Measurements from ENCODE around the gene TP63.

The TP63 gene

DNA sequence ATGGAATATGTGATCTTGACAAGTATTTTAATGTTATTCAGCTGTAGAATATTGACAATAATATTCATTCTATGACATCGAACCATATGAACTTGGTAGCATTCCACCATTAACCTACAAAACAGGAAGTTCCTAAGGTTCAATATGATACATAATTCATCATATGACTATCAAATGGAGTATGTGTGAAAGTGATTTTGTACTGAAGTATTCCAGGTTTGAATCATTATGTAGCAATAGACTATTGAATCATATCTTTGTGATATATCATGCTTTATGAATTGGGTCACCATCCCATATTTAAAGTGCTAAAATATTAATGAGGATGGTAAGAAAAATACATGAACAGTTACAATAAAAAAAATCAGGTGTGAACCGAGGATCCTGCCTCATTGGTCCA lies 95.1 kb downstream of the TP63 start:
- no peak for DNase-seq (ENCODE audit: low read depth, low spot score)
- no peak for TF ChIP-seq CTCF (IDR thresholded peaks at IDR 0.05; ENCODE audit: insufficient read depth, low read length, missing control alignments)
- no peak overlapping the region for H3K4me3 ChIP-seq (ENCODE audit: low read depth, low read length)
- ChIA-PET CTCF (no interaction called here), POLR2A (interaction anchor here (0.7 kb wide), 1 partner anchor 38 kb away, joined by 3 read pairs; no protein-coding TSS in a partner anchor)

DNA sequence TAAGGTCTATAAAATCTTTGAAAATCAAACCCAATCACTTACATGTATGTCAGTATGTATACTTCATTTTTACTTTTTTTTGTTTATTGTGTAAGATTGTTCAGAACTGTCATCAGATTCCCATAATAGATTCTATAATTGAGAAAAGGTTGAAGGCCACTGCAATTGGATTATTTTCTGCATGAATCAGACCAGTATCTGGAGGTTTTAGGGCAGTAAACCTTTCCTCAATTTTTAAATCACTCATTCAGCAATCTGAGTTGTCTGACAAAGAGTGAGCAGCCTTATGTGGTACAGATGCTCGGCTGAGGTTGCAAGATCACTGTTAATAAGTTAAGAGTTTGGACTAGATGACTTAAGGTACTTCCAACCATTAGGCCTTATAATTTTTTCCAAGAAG lies 96.0 kb downstream of the TP63 start:
- DNase-seq (ENCODE audit: low read depth, low spot score) = no peak
- ChIA-PET POLR2A (interaction anchor here (0.7 kb wide), 1 partner anchor 37 kb away, joined by 3 read pairs; no protein-coding TSS in a partner anchor), CTCF (interaction anchor here (0.9 kb wide), 1 partner anchor 190 kb away, joined by 3 read pairs; no protein-coding TSS in a partner anchor)
- no peak for TF ChIP-seq CTCF (IDR thresholded peaks at IDR 0.05; ENCODE audit: insufficient read depth, low read length, missing control alignments)
- H3K4me3 ChIP-seq (ENCODE audit: low read depth, low read length) = no peak overlapping the region

DNA sequence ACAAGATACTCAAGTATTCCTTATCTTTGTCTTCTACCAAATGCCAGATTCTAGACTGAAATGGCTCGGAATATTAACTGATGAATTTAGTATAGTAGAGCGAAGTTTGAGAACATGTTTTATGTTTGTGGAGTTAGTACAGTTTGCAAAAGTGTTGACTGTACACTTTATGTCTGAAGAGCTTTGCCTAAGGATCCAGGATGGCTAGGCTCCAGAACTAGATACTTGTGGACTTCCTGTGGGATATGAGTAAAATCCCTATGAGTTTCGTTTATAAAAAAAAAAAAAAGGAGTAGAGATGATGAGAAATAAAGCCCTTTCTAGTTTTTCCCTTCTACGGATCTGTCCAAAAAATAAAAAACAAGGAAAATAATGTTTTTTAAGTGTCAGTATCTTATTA lies 96.7 kb downstream of the TP63 start:
- H3K4me3 ChIP-seq (ENCODE audit: low read depth, low read length) = no peak overlapping the region
- TF ChIP-seq CTCF (IDR thresholded peaks at IDR 0.05; ENCODE audit: insufficient read depth, low read length, missing control alignments) = no peak
- CTCF ChIA-PET = no interaction called here
- DNase-seq (ENCODE audit: low read depth, low spot score) = no peak
- POLR2A ChIA-PET = interaction anchor here (0.7 kb wide), 1 partner anchor 10 kb away, joined by 3 read pairs; no protein-coding TSS in a partner anchor

DNA sequence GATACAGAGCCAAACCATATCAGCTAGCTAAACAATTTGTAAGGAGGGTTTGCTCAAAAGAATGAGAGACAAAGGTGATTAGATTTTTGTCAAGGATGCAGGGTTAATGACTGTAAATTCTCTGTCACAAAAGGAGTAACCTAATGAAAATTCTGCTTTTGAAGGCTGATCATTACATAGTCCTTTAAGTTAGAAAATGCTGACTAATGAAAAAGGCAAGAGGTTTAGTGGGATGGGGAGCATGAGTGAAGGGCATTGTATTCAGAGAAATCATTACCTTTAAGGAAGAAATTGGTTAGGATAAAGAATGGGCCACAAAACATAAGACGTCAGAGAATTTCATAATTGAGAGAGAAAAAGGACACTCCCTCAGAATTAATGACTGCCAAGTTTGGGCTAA lies 97.7 kb downstream of the TP63 start:
- ChIA-PET CTCF (no interaction called here), POLR2A (no interaction called here)
- TF ChIP-seq CTCF (IDR thresholded peaks at IDR 0.05; ENCODE audit: insufficient read depth, low read length, missing control alignments) = no peak
- no peak overlapping the region for H3K4me3 ChIP-seq (ENCODE audit: low read depth, low read length)
- no peak for DNase-seq (ENCODE audit: low read depth, low spot score)

GRCh38 chr3:189734061-189734460 lies 102.9 kb downstream of the TP63 start:
- POLR2A ChIA-PET = no interaction called here
- TF ChIP-seq CTCF (IDR thresholded peaks at IDR 0.05; ENCODE audit: insufficient read depth, low read length, missing control alignments) = no peak
- CTCF ChIA-PET = no interaction called here
- DNase-seq (ENCODE audit: low read depth, low spot score) = no peak
- no peak overlapping the region for H3K4me3 ChIP-seq (ENCODE audit: low read depth, low read length)

- no peak for DNase-seq (ENCODE audit: low read depth, low spot score)
- ChIA-PET CTCF (no interaction called here), POLR2A (no interaction called here)
- no peak for TF ChIP-seq CTCF (IDR thresholded peaks at IDR 0.05; ENCODE audit: insufficient read depth, low read length, missing control alignments)
- H3K4me3 ChIP-seq (ENCODE audit: low read depth, low read length) = no peak overlapping the region
Measured at GRCh38 chr3:189735913-189736312, 104.7 kb downstream of the TP63 start.

Measured in AG04449 (cell line).